HG02642 (cell line): ENCODE measurements around the gene PPP1R13B.
"Not testable (repeated sequence)": the region's sequence is repeated elsewhere in the genome, so short reads cannot be mapped to it uniquely, and the experiment has no call there.

Source experiments
- ATAC-seq: cut with Tn5 transposase; IDR thresholded peaks from one replicate; pipeline ENCODE4 v1.9.1; 2021; ENCODE audit warnings: mild to moderate bottlenecking; ENCODE audit not compliant: unreplicated experiment, poor library complexity

Gene PPP1R13B

GRCh38 chr14:103847451-103848174 is at the start of gene PPP1R13B:
Gene PPP1R13B, minus strand, starts transcription at chr14:103847575. Its CDS starts 268 bp downstream, at chr14:103847307.
- ATAC-seq, result peak; percentile 93

DNA sequence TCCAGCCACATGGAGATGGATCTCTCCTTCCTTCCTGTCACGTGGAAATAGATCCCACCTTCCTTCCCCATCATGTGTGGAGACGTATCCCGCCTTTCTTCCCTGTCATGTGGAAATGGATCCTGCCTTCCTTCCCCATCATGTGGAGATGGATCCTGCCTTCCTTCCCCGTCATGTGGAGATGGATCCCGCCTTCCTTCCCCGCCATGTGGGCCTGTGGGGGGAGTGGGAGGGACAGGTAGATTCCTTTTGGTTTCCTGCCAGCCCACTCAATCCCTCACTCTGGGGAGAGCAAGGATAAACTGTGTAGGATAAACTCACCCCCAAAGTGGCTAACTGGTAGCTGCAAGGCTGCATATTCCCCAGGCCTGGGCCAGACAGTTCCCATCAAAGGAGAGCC is 49.2 kb upstream of the PPP1R13B start:
- ATAC-seq, result no peak

- ATAC-seq, result no peak
Observed at GRCh38 chr14:103894723-103895059, 47.3 kb upstream of the PPP1R13B start.

DNA sequence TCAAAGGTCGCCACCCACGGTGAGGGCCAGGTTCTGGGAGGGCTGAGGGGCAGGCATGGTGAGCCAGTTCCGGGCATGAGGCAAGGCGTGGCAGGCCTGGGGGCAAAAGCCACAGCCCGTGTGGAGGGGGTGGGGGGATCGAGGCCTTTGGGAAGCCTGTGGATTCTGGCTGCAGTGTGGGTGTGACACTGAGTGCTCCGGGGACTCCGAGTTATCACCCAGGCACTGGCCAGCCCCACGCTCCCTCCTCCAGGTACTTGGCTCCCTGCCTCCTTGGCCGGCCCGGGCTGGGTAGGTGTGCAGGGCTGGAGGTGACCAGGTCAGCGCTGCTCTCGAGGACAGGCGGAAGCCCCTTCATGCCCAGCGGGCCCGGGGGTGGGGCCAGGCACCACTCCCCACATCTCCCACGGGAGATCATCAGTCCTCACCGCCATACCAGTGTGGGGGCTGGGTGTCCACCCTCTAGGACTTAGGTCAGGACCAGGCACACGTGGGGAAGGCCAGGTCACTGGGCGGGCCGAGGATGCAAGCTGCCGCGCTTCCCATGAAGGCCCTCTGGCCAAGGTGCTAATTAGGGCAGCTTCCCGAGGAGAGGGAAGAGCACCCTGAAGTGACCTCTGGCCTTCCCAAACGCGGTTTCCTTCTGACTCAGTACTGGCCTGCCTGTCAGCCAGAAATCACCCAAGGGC is 46.8 kb upstream of the PPP1R13B start:
- no peak for ATAC-seq

DNA sequence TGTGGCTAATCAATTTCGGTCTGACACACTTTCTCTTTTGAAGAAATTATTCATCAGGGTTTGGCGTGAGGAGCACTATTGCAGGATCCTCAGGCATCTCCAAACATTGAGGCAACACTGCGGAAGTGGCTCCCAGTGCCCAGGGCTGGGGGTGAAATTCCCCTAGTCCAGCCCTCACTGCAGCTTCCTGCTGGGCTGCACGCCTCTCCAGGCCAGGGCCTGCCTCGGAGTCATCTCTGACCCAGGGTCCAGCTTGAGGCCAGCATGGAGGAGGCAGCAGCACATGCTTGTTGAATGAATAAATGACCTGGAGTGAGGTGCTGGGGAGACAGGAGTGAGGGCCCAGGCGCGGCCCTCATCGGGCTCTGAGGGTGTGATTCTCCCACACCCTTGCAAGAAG is 44.9 kb upstream of the PPP1R13B start:
- ATAC-seq, result no peak

- no peak for ATAC-seq
Observed at GRCh38 chr14:103891667-103892215, 44.4 kb upstream of the PPP1R13B start.

DNA sequence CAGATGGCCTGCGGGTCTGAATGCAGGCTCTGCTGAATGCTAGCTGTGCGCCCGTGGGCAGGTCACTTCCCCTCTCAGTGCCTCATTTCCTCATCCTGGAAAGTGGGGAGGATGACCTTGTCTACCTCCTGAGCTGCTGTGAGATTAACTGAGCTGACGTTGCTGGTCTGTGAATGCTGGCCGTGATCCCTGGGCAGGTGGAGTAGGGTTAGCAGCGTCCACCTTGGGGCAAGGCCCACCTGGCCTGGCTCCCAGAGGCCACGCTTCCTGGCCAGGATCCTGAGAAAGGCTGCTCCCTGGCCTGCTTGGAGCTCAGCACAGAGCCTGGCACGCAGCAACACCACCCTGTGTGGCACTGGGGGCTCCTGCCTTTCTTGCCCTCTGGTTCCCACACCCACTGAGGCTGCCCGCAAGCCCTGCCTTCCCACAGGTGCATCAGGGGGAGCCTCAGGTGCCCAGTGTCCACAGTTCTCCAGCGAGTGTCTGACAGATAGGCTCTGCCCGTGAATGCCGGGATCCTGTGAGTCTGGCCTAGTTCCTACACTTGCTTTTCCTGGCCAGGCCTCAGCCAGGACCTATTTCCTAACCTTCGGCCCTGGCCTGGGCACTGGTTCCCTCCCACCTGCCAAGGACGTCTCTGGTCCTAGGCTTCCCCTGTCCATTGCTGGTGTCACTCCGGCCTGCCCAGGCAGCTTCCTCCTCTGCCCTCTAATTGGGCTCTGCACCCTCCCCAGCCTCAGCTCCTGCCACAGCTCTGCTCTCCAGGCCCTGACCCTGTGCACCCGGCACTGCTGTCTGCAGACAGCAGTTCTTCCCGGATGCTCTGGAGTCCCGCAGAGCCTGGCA is 43.7 kb upstream of the PPP1R13B start:
- ATAC-seq, result no peak

DNA sequence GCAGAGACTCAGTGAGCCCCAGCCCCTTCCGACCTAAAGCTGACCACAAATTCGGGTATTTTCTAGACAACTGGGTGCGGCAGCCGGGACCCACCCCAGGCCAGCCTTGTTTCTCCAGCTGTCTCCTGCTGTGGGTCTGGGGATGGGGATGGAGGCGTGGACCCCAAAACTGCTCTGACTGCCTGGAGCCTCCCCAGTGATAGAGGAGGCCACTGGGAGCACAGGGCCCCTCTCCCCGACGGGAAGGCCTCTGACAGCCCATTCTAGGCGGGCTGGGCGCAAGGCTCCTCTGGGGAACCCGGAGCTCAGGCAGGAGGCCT is 42.6 kb upstream of the PPP1R13B start:
- no peak for ATAC-seq

DNA sequence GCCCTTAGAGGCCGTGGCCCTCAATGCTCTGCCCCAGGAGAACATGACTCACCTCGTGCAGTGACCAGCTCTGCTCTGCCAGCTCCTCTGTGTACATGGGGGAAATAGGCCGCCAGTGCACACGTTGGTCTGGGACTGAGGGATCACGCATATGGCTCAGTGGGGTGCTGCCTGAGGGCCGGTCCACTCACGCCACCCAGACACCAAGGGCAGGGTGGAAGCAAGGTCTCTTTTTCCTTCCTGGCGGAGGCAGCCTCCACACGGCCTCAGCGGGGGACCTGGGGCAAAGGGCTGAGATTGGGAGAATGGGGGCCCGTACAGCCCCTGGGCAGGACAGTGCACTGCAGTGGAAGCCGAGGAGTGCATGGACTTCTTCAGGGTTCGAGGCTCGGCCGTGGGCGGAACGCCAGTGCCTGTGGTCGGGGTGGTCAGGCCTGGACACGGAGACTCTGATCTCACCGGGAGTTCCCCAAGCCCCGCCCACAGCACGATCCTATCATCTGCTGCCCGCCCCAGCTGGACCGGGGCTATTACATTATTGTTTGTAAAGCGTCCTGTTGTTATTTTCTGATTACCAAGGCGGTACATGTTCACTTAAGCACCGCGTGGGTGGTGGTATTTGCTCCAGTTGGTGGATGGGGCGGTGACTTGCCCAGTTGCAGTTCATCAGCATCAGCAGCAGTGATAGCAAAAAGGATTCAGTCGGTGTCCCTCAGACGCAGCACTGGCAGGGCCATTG is 42.1 kb upstream of the PPP1R13B start:
- ATAC-seq, result no peak

DNA sequence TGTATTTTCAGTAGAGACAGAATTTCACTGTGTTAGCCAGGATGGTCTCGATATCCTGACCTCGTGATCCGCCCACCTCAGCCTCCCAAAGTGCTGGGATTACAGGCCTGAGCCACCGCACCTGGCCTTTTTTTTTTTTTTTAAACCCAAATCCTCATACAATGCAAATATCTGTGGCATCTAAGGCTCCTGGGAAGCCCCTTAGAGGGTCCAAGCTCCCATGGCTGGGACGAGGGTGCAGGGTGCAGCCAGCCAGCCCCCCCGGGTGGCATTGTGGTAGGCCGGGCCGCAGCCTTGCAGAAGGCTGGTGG is 41.6 kb upstream of the PPP1R13B start:
- not testable (repeated sequence) for ATAC-seq

- ATAC-seq, result no peak
Observed at GRCh38 chr14:103887557-103888115, 40.3 kb upstream of the PPP1R13B start.

DNA sequence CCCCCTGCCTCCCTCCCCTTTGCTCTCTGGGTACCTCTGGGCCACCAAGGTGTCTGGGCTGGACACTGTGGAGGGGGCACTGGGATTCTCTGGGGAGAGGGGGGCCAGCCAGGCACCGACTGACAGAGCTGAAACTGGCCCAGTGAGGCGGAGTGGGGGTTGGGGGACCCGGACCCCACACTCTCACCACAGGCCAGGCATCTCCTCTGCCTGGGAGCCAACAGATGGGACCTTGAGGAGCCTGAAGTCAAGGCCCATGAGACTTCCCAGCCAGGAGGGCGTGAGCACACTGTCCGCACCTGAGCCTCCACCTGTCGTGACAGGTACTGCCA is 39.8 kb upstream of the PPP1R13B start:
- ATAC-seq, result no peak

DNA sequence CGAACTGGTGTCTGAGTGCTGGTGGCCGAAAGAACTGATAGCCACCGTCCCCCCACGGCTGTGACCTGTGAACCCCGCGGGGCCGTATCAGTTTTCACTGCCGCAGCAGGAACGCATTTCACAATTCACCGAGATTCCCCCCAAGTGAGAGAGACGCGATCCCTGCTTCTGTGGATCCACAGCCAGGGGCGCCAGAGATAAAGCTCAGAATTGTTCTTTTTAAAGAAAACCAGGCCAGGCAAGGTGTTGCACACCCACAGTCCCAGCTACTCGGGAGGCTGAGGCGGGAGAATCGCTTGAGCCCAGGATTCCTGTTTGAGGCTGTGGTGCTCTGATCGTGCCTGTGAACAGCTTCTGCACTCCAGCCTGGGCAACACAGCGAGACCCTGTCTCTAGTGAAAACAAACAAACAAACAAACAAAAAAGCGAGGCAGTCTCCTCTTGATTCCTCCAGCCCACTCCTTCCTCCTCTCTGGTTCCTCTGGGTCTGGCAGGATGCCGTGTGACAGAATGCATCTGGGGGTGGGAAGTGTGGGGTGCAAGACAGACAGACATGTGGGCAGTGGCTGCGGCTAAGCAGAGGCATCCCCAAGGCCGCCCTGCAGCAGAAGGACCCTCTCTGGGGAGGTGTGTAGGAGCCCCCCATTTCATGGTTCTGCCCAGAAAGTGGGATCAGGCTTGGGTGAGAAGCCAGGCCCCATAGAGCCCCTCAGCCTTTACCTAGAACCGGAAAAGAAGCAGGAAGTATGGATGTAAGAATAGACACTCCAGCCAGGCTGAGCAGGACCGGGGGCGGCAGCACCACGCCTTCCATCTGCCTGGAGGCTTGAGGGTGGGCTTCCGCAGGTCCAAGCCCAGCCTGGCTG is 39.2 kb upstream of the PPP1R13B start:
- ATAC-seq, result no peak

DNA sequence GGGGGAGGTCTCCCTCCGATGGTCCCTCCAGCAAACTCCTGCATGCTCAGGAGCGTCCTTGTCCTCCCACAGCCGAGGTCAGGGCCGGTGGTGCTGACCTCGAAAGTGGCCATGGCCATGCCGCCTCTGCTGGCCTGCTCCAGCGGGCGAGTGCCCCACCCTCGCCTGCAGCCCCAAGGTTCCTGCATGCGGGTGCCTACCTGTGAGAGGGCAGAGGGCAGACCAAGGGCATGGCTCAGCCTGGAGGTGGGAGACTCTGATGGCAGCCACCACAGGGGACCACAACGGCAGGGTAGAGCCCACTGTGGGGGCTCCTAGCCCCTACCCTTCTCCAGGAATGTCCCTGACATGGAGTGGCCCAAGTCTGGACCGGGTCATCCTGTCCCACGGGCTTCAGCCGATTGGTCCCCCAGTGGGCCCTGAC is 38.1 kb upstream of the PPP1R13B start:
- ATAC-seq, result no peak

GRCh38 chr14:103884854-103885253 is 37.5 kb upstream of the PPP1R13B start:
- no peak for ATAC-seq

- ATAC-seq, result no peak
Observed at GRCh38 chr14:103883263-103883523, 35.8 kb upstream of the PPP1R13B start.

GRCh38 chr14:103882503-103883262 is 35.3 kb upstream of the PPP1R13B start:
- ATAC-seq, result no peak

- no peak for ATAC-seq
Observed at GRCh38 chr14:103881268-103882201, 34.2 kb upstream of the PPP1R13B start.
